HUDEP-2 (cell line): ENCODE measurements around the gene FASN.
"Not testable (repeated sequence)": the region's sequence is repeated elsewhere in the genome, so short reads cannot be mapped to it uniquely, and the experiment has no call there.

Source experiments
- DNase-seq, 76 experiments: peaks; one replicate each; lab custom pipeline; 2025; ENCODE audit not compliant: unreplicated experiment in 76 of 76; lab: John Stamatoyannopoulos, UW

Gene FASN

DNA sequence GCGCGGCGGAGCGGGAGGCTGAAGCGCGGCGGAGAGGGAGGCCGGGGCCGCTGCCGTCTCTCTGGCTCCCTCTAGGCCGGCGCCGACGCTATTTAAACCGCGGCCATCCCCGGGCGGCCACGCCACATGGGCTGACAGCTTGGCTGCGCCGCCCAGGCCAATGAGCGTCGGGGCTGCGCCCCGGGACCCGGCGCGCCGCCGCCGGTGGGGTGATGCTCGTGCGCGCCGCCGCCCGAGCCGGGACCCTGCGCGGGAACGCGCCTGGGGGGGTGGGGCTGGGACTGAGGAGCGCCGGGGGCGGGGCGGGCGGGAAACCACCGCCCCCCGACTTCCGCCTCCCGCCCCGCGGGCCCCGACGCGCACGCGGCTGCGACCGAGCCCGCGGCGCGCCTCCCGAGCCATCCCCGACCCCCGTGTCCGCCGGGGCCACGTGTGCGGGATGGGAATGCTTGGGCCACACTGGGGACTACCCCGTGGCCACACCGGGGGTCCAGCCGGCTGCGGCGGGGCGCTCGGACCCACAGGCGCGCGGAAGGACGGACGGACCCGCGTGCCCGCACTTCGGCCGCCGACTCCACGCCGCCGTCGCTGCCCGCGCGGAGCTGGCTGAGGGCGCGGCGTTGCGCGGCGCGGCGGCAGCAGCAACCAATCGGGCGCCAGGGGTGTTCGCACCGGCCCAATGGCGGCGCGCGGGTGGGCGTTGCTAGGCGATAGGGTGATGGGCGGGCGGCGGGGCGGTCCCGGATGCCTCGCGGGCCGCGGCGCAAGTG is at the start of gene FASN:
Gene FASN, minus strand, starts transcription at position 68 of the 770 bp plus-strand sequence. CDS start 1,791 bp downstream, outside the sequence.
- DNase-seq = peak in 75 of 76 experiments; percentile 25 to 97 (median 90)

- no peak for DNase-seq
Measured at GRCh38 chr17:82146663-82147654, 48.9 kb upstream of the FASN start.

DNA sequence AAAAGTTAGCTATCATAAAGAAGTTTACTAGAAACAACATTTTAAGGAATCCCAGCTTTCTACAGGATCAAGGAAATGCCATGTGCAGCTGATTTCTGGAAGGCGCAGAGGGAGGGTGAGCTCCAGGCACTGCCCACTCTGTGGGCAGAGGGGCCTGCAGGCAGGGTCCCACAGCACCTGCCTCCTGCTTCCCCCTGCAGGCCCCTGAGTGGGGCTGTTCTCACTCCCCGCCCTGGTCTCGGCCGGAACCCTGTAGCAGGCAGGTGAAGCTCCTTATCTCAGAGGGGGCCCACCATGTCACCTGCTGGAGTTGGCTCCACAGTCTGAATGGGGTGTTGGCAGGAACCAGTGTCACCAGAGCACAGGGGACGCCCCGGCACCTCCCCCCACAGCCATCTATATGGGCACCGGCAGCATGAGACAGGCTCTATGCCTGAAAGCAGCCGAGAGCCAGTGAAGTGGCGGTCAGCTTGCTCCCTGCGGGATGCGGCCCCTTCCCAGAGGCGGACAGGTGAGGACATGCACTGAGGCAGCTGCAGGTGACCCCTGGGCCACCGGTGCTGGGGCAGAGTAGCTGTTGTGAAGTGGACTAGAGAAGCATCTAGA is 47.6 kb upstream of the FASN start:
- DNase-seq = no peak

DNA sequence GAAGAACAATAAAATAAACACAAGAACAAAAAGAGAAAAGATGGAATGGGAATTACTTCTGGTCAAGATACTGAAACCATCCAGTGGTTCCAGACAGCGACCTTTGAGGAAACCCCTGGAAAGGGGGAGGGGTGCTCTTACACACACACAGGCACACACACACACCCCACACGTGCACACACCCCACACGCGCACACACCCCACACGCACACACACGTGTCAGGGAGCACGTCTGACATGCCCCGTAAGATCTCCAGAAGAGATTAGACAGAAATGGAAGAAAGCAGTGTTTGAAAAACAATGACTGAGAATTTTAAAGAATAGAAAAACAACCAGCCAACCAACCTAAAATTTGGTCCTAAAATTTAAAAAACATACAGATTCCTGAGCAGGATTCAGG is 45.3 kb upstream of the FASN start:
- no peak for DNase-seq

DNA sequence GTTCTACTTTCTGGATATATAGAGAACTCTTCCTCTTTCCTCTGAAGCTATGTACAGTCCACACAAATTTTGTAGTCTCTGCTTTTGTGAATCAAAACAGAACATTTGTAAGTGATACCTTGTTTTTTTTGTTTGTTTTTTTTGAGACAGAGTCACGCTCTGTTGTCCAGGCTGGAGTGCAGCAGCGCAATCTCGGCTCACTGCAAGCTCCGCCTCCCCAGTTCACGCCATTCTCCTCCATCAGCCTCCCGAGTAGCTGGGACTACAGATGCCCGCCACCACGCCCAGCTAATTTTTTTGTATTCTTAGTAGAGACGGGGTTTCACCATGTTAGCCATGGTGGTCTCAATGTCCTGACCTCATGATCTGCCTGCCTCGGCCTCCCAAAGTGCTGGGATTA is 41.9 kb upstream of the FASN start:
- DNase-seq = not testable (repeated sequence)

DNA sequence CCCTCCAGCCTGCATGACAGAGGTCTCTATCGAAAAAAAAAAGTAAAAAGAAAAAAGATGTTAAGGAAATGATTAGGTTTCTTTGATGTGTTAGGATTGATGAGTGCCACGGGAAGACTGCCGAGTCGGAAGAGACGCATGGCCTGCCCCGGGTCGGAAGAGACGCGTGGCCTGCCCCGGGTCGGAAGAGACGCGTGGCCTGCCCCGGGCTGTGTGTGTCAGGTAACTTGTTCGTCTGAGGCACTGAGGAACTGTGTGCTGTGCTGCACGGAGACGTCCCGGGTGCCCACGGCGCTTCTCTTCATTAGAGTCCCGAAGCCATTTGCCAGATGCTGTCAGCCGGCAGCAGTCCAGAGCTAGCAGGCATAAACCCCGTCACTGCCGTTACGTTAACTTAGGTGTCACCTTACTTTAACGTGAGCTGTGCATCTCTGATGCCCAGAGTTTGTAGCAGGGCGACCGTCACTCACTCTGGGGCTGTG is 40.5 kb upstream of the FASN start:
- no peak for DNase-seq

GRCh38 chr17:82134101-82134500 is 36.1 kb upstream of the FASN start:
- DNase-seq = no peak

- not testable (repeated sequence) for DNase-seq
Measured at GRCh38 chr17:82133166-82133953, 35.3 kb upstream of the FASN start.

DNA sequence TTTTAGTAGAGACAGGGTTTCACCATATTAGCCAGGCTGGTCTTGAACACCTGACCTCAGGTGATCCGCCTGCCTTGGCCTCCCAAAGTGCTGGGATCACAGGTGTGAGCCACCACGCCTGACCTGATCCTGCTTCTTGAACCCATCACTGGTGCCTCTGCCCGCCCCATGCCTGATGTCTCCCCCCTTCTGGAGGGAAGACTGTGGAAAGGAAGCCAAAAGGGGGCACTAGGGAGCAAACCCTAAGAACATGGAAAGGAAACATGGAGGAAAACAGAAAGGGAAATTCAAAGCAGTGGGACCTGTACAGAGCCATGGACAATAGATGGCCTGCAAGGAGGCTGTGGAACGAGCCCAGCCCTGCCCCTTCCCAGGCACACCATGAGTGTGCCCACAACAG is 31.1 kb upstream of the FASN start:
- DNase-seq = no peak

DNA sequence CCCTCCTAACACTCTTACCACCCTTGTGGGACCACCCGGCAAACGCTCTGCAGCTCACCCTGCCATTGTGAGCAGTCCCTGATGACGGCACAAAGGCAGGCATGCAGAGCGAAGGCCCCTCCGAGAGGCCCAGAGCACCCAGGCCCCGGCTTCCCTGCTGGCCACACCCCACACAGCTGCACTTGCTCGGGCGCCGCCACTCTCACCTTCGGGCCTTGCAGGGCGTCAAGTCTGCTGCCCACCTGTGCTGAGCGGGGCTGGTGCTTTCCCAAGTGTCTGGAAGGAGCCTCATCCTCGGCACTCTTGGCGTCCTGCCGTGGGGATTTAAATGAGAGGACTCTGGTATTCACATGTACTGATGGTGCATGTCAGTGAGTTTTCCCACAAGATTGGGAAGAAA is 30.3 kb upstream of the FASN start:
- no peak for DNase-seq

DNA sequence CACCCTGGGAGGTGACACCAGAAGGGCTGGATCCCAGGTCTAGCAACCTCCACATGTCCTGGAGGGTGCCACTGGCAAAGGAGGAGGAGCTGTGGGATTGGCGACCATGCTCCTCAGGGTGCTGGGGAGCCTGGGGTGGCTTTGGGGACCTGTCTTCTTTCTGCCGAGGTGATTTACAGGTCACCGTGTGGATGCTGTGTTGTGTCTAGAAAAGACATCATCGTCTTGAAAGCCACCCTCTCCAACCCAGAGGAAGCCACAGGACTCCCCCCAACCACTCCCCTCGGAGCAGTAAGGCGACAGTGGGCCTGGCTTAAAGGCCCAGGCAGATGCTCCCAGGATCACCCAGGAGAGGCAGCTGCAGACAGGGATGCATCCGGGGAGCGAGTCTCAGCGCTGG is 29.7 kb upstream of the FASN start:
- no peak for DNase-seq

DNA sequence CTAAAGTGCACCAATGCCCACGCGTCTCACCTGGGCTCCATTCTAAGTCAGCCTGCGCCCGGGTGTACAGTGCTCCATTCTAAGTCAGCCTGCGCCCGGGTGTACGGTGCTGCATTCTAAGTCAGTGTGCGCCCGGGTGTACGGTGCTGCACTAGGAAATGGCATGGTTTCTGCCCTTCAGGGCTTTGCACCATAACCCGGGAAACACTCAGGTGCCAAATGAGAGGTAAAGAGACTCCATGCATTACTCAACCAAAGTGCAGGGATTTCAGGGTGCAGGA is 29.2 kb upstream of the FASN start:
- no peak for DNase-seq

GRCh38 chr17:82126556-82127314 is 28.7 kb upstream of the FASN start:
- DNase-seq = no peak

DNA sequence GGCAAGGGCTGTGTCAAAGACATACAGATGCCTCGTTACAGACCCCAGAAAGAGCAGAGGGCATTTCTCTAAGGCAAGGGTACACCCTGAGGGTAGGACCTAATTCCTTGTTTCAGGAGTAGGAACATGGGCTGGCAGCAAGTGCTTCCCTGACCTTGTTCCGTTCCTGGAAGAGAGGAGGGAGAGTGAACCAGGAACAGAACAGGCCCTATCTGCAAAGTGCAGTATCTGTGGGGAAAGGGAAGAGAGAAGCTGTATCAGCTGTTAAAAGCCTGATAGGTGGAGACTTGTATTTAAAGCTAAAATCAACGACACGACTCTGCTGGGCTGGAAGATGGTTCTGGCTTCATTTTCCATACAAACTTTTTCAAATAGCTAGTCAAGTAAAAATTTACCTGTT is 26.1 kb upstream of the FASN start:
- no peak for DNase-seq

DNA sequence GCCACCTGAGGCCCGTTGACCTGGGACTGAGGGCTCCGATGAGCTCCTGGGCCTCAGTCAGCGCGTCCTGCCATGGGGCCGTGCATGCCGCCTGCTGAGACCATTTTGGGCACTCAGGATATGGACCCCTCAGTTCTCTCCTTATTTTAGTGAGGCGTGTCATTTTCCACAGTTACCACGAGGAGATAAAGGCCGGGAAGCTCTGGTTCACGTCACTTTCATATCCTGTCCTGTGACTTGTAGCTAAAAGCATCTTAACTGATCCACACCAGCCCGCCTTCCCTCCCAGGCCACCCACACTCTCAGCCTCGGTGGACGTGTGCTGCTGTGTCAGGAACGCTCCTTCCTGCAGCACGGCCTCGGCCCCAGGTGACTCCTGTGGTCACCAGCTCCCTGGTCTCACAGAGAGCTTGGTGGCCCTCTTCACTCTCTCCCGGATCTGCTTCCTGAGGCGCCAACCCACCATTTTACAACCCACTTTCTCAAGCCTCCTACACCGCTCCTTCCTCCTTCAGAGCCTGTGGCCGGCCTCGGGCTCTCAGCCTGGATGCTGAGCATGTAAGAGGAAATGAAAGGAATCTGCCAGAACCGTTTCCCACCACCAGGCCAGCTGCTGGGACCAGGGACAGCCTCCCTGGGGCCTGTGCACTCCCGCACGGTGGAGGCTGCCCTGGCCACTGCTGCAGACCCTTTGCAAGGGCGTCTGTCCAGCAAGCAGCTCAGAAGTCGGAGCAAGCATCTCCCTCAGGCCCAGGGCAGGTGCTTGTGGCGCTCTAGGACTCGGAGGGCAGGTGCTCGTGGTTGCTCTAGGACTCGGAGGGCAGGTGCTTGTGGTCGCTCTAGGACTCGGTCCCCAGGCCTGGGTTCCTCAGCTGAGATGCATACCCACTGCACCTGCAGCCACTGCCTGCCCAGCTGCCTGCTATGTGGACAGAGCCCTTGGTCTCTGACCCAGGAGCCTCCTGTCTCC is 23.9 kb upstream of the FASN start:
- no peak for DNase-seq

DNA sequence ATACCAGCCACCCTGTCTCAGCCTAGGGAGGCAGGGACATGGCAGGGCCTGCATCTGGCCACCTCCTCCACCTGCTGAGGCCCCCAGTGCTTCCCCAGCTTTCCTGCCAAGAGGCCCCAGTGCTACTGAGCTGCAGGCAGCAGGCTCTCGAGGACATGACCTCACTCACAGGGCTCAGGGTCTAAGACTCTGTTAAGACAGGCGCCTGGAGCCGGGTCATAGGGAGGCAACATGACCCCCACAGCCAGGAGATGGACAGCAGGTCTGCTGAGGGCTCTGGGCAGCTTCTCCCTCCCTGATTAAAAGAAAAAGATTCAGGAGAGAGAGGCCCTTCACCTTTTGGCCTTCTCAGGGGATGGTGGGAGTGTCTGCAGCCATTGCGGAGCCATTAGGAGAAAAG is 23.2 kb upstream of the FASN start:
- DNase-seq = no peak

DNA sequence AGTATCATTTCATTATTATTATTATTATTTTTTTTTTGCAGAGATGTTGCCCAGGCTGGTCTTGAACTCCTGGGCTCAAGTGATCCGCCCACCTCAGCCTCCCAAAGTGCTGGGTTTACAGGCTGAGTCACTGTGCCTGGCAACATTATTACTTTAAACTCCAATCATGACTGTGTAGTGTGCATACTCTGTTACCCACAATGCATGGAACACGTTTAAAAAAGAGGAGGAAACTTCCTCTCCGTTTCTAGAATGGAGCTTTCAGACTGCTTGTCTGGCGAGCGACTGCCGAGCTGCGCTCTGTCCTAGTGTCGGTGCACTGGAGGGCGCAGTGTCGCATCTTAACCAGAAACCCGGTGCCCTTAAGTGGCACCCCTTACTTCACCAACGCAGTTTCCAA is 22.1 kb upstream of the FASN start:
- peak in 5 of 76 experiments; percentile 2 to 20 (median 9) for DNase-seq

DNA sequence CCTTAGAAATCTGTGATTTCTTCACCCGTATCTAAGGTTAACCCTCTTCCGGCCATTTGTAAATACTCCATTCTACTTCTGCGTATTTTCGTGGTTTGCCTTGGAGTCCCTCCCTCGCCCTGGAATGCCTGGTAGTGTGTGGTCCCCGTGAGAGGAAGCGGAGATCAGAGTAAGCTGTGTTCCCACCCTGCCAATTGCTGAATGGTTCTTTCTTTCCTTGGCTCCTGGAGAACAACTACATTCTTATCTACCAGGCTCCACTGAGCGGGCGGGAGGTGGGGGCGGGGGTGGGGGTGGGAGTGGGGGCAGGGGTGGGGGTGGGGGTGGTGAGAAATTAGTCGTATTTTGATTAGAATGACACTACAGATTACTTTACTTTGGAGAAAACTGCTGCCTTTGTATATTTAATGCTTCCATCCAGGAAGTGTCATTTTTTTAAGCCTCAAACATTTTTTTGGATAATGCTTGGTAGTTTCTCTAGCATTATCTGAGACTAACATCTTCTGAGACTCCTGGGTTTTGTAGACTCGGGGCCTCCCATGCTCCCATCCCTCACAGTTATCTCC is 20.9 kb upstream of the FASN start:
- DNase-seq = peak in 1 of 76 experiments; percentile 15
